Gastrocnemius medialis (tissue), 4 donors: ENCODE results near the gene THADA.

Experiments used
- CTCF ChIP-seq, 5 experiments: fragments of 450-650 bp in 3 of 5; fragments of 200-600 bp in 2 of 5; sonication (generic) in 2 of 5; IDR thresholded peaks in 4 of 5; conservative IDR thresholded peaks in 1 of 5; 1 replicate in 4 of 5; 2 replicates in 1 of 5; pipeline ENCODE4 v1.5.1; 2016 to 2019; ENCODE audit warnings: antibody characterized with exemption in 5 of 5, mild to moderate bottlenecking in 3 of 5, moderate library complexity in 3 of 5
- POLR2A ChIP-seq, 2 donors: fragments of 450-650 bp; IDR thresholded peaks; one replicate each; pipeline ENCODE4 v1.6.1; 2017; ENCODE audit warnings: antibody characterized with exemption in 2 of 2, mild to moderate bottlenecking in 2 of 2, moderate library complexity in 2 of 2

- TF ChIP-seq CTCF (IDR thresholded peaks at IDR 0.05 in 4 of 5, conservative IDR thresholded peaks at IDR 0.05 in 1 of 5): no peak
- no peak for TF ChIP-seq POLR2A (IDR thresholded peaks at IDR 0.05)
Observed at GRCh38 chr2:43355399-43355798, 240.4 kb downstream of the THADA start.
